22Rv1 (cell line): ENCODE data around the gene CTCF.

Experiments used
- CTCF ChIP-seq: fragments of 450-650 bp; IDR thresholded peaks from 2 replicates; pipeline ENCODE4 v1.5.1; 2017; ENCODE audit warnings: mild to moderate bottlenecking
- ZFX ChIP-seq: fragments of 450-650 bp; IDR thresholded peaks from 2 replicates; pipeline ENCODE4 v1.6.1; 2017; ENCODE audit warnings: antibody characterized with exemption, borderline replicate concordance

DNA sequence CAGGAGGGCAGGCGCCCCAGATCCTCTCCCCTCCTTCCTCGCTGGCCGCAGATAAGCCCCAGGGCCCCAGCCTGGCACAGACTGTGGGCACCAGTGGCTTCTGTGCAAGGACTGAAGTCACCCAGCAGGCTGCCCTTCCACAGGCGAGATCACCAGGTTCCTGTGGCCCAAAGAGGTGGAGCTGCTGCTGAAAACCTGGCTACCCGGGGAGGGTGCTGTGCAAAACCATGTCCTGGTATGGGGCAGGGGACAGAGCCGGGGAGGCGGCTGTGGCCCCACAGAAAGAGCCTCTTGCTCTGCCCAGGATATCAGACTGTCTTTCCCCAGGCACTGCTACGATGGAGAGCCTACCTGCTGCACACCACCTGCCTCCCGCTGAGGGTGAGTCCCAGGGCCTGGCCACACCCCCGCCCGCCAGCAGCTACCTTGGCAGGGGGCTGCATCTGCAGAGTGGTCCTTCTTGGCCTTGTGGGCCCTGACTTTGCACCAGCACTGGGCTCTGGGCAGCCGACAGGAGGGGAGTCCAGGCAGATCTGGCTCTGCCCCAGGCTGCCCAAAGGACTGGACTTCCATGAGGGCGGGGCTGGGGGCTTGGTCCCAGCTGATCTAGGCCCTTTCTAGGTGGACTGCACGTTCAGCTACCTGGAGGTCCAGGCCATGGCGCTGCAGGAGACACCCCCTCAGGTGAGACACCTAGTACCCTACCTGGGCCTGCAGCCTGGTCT lies 83.2 kb downstream of the CTCF start:
- TF ChIP-seq CTCF, result no peak
- no peak for TF ChIP-seq ZFX
